Lower leg skin (tissue), 3 donors: Measurements from ENCODE around the gene MET.

ENCODE experiments used
- CTCF ChIP-seq, 3 donors: fragments of 450-650 bp; IDR thresholded peaks; one replicate each; pipeline ENCODE4 v1.5.1; 2016; ENCODE audit warnings: antibody characterized with exemption in 3 of 3, mild to moderate bottlenecking in 3 of 3, moderate library complexity in 2 of 3
- POLR2A ChIP-seq, 2 donors: fragments of 450-650 bp; IDR thresholded peaks; one replicate each; pipeline ENCODE4 v1.6.1; 2016 to 2017; ENCODE audit warnings: antibody characterized with exemption in 2 of 2, mild to moderate bottlenecking in 1 of 2, moderate library complexity in 1 of 2

- TF ChIP-seq POLR2A (IDR thresholded peaks at IDR 0.05) (no peak), CTCF (IDR thresholded peaks at IDR 0.05) (no peak)
Measured at GRCh38 chr7:116772423-116772863, 100.4 kb downstream of the MET start.
